Measurements from ENCODE around the gene CFDP1.

DNA sequence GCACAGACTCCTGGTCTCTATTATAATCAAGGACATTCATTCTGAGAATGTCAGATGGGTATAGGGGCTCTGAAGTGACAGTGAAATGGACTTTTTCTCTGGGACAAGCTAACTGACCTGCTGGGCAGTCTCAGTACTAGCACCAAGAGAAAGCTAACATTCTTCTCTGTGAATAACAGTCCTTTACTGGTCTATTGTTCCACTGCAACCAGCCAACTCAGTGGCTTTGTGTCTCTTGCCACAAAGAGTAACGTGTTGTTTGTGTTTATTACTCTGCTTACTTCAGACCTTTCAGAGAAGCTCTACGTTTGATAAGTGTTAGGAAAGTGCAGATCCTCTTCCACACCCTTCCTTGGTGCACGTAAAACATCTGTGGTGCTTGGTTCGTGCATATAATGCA lies 120.4 kb downstream of the CFDP1 start:
- TF ChIP-seq CTCF (IDR thresholded peaks at IDR 0.05) (no peak), POLR2A (IDR thresholded peaks at IDR 0.05) (no peak)

Measured in upper lobe of left lung (tissue), 4 donors.